K562 (cell line): ENCODE results near the gene TMEM252. TPM values are rescaled to one million over a fixed set of nuclear protein-coding genes. Genes with fewer than 3 reads are reported as not detected.

ENCODE experiments used
- ATAC-seq: fragments of 200-7000 bp; cut with Tn5 transposase; 3 replicates; pipeline ENCODE4 v1.9.1; 2020; ENCODE audit warnings: moderate library complexity
- BruUV-seq: library from RNA; stranded (reverse); fragments of 400-500 nt; replicated peaks from 2 replicates; lab custom pipeline; 2021; lab: Mats Ljungman, UMichigan
- CTCF ChIA-PET: fragments of 300-600 bp; formaldehyde crosslinking; extraction: SDS; loops from one replicate; lab custom pipeline; 2021; ENCODE audit warnings: low intra/inter-chr PET ratio; lab: Yijun Ruan, JAX
- POLR2A ChIA-PET: fragments of 300-600, 350-650 bp; sonication (Branson Sonifier 250); formaldehyde crosslinking; extraction: SDS; loops from one replicate; lab custom pipeline; 2021; ENCODE audit warnings: antibody characterized with exemption, inconsistent platforms; lab: Yijun Ruan, JAX
- DNase-seq, 4 experiments: peaks; one replicate each; pipeline versions ENCODE4 v3.0.0 to v3.0.0-alpha.2; 2011 to 2018; ENCODE audit warnings: low spot score in 3 of 4, mixed read lengths in 3 of 4; ENCODE audit errors: extremely low read depth in 1 of 4
- FAIRE-seq: peaks from 2 replicates; lab custom pipeline; 2011; peaks lifted over from hg19 to GRCh38; lab: Jason Lieb, UNC
- H2AFZ ChIP-seq: 2 replicates; pipeline ENCODE4 v1.6.0; 2011; ENCODE audit warnings: low read depth, low read length, control low read depth, inconsistent platforms
- H3K27ac ChIP-seq: fragments of 200-600 bp; 3 replicates; pipeline ENCODE4 v1.8.0; 2011; ENCODE audit warnings: low read depth, mild to moderate bottlenecking, control low read depth, inconsistent platforms, low read length, moderate library complexity, mixed read lengths; ENCODE audit errors: extremely low read depth
- H3K27me3 ChIP-seq, 2 experiments: fragments of 300-600 bp in 1 of 2; 2 replicates in 1 of 2; 3 replicates in 1 of 2; pipeline versions ENCODE4 v1.6.0 to v1.8.0; 2011; ENCODE audit warnings: inconsistent platforms in 2 of 2, low read length in 2 of 2, mild to moderate bottlenecking in 1 of 2, mixed read lengths in 1 of 2, moderate library complexity in 1 of 2; ENCODE audit not compliant: control insufficient read depth in 2 of 2, insufficient read depth in 2 of 2
- H3K36me3 ChIP-seq: fragments of 300-600 bp; 3 replicates; pipeline ENCODE4 v1.8.0; 2011; ENCODE audit warnings: mild to moderate bottlenecking, low read length, inconsistent platforms; ENCODE audit not compliant: control insufficient read depth, insufficient read depth
- H3K4me1 ChIP-seq, 2 experiments: fragments of 200-600 bp in 1 of 2; replicated peaks in 1 of 2; 2 replicates in 1 of 2; 3 replicates in 1 of 2; pipeline versions ENCODE4 v1.5.1 to v1.8.0; 2011; ENCODE audit warnings: inconsistent platforms in 2 of 2, low read length in 2 of 2, mild to moderate bottlenecking in 1 of 2, mixed read lengths in 1 of 2, moderate library complexity in 1 of 2; ENCODE audit not compliant: control insufficient read depth in 2 of 2, insufficient read depth in 2 of 2
- H3K4me2 ChIP-seq: 2 replicates; pipeline ENCODE4 v1.6.1; 2011; ENCODE audit warnings: low read length, control low read depth, inconsistent platforms, mixed read lengths; ENCODE audit not compliant: insufficient read depth
- H3K4me3 ChIP-seq: fragments of 200-600 bp; sonication (generic), shearing (Covaris generic); 2 replicates; pipeline ENCODE4 v1.5.1; 2016; ENCODE audit warnings: control low read depth, inconsistent platforms
- H3K79me2 ChIP-seq: fragments of 200-600 bp; 3 replicates; pipeline ENCODE4 v1.8.0; 2011; ENCODE audit warnings: low read length, inconsistent platforms; ENCODE audit not compliant: control insufficient read depth, insufficient read depth
- H3K9ac ChIP-seq, 2 experiments: 2 replicates each; pipeline versions ENCODE4 v1.6.0 to v1.6.1; 2011; ENCODE audit warnings: low read depth in 2 of 2, low read length in 2 of 2, control low read depth in 1 of 2, inconsistent platforms in 1 of 2, mild to moderate bottlenecking in 1 of 2, mixed read lengths in 1 of 2; ENCODE audit not compliant: insufficient read depth in 1 of 2
- H3K9me1 ChIP-seq: one replicate; pipeline ENCODE4 v1.6.0; 2011; ENCODE audit warnings: inconsistent platforms, mild to moderate bottlenecking, low read length, moderate library complexity; ENCODE audit not compliant: control insufficient read depth, insufficient read depth
- H3K9me3 ChIP-seq: replicated peaks from 2 replicates; pipeline ENCODE4 v1.5.1; 2011; ENCODE audit warnings: low read depth, low read length, inconsistent platforms; ENCODE audit not compliant: control insufficient read depth, insufficient read depth
- H4K20me1 ChIP-seq: replicated peaks from 2 replicates; pipeline ENCODE4 v1.6.1; 2011; ENCODE audit warnings: low read length, inconsistent platforms, mixed read lengths; ENCODE audit not compliant: control insufficient read depth, insufficient read depth
- AFF4 ChIP-seq: sonication (generic); formaldehyde crosslinking; IDR thresholded peaks from 2 replicates; pipeline ENCODE4 v1.8.0; 2023; ENCODE audit warnings: mild to moderate bottlenecking, missing genetic modification reagents
- CEBPB ChIP-seq: fragments of 450-650 bp; IDR thresholded peaks from 2 replicates; pipeline ENCODE4 v1.6.1; 2016; ENCODE audit warnings: missing genetic modification characterization, missing compliant biosample characterization
- PBX2 ChIP-seq, 2 experiments: IDR thresholded peaks in 1 of 2; conservative IDR thresholded peaks in 1 of 2; 2 replicates each; pipeline ENCODE4 v1.6.1; 2016; ENCODE audit warnings: low read depth in 2 of 2, mild to moderate bottlenecking in 1 of 2, missing compliant biosample characterization in 1 of 2, missing genetic modification characterization in 1 of 2, moderate library complexity in 1 of 2
- TFAM ChIP-seq: fragments of 250-450 bp; sonication (Bioruptor Pico); conservative IDR thresholded peaks from 2 replicates; pipeline ENCODE4 v1.5.0; 2021; ENCODE audit warnings: mild to moderate bottlenecking, moderate library complexity
- ZNF134 ChIP-seq: fragments of 250-450 bp; sonication (Bioruptor Pico); conservative IDR thresholded peaks from 2 replicates; pipeline ENCODE4 v1.4.0; 2020
- ZNF592 ChIP-seq: fragments of 450-650 bp; IDR thresholded peaks from 2 replicates; pipeline ENCODE4 v1.6.1; 2017; ENCODE audit warnings: antibody characterized with exemption, mild to moderate bottlenecking
- WGBS: fragments of 100-300 bp; shearing (Covaris generic); methylation state at CpG from one replicate; pipeline ENCODE4 v1.1.6; 2016; ENCODE audit warnings: low coverage, mixed read lengths; ENCODE audit not compliant: insufficient coverage; ENCODE audit errors: missing lambda C conversion rate; 5-methylcytosine and 5-hydroxymethylcytosine counted together
- in situ Hi-C: fragments of 300-500 bp; cut with MboI; formaldehyde crosslinking; loops from 4 replicates; pipeline ENCODE4 v1.15.0; 2018; ENCODE audit warnings: inconsistent platforms, mixed read lengths
- intact Hi-C: fragments of 100-400 bp; cut with micrococcal nuclease; formaldehyde crosslinking; loops from 2 replicates; pipeline ENCODE4 v1.14.2; 2022
- polyA plus RNA-seq, 8 experiments: library from polyadenylated mRNA; depleted of rRNA in 4 of 8; stranded (reverse) in 5 of 8; unstranded in 3 of 8; fragments of >200 nt; fragmentation: Nextera tagmentation in 2 of 8; fragmentation: Illumina TruSeq in 1 of 8; extraction: Ambion mirVana in 2 of 8; extraction: Trizol in 1 of 8; gene quantifications; 2 replicates each; pipeline versions ENCODE4 v1.2.1 to v1.2.3, GENCODE V29; 2011 to 2014; ENCODE audit warnings: inconsistent platforms in 1 of 8, missing spikeins in 1 of 8
- total RNA-seq, 7 experiments: library from RNA; depleted of rRNA in 6 of 7; stranded (reverse); fragments of >200 nt in 6 of 7; fragmentation: Illumina TruSeq in 2 of 7; extraction: Trizol in 2 of 7; gene quantifications; 2 replicates each; pipeline versions ENCODE4 v1.2.1 to v1.2.3, GENCODE V29; 2011 to 2021; ENCODE audit warnings: low replicate concordance in 1 of 7

Gene TMEM252
- total and polyA plus RNA-seq, 9 of the 15 experiments (the other 6 are each of a cell fraction or from before 2014, with no cell fraction given) = not detected

GRCh38 chr9:68581696-68582095, 41.0 kb upstream of the TMEM252 start:
- Histone ChIP-seq H3K36me3 (no peaks in the 10 kb centered on the region), H3K4me1 (no peaks in the 10 kb centered on the region; a peak in 1 of 5 replicates), H3K79me2 (no peaks in the 10 kb centered on the region), H4K20me1 (no peaks in the 10 kb centered on the region), H3K27ac (no peak overlapping the region), H3K27me3 (no peaks in the 10 kb centered on the region; a peak in 2 of 5 replicates), H2AFZ (no peak overlapping the region), H3K9ac (no peak overlapping the region), H3K9me3 (no peaks in the 10 kb centered on the region), H3K4me2 (no peak overlapping the region), H3K4me3 (no peak overlapping the region), H3K9me1 (no peaks in the 10 kb centered on the region)
- DNase-seq = no peak
- no peak for FAIRE-seq
- WGBS = 0% methylated on average over 2 of the region's 3 CpGs
- BruUV-seq = no TSS peak
- intact Hi-C loops (loop anchor here (5.0 kb wide), 3 partner anchors 261 to 611 kb away; no protein-coding TSS in a partner anchor), in situ Hi-C loops (loop anchor here (5.0 kb wide), 4 partner anchors 106 to 446 kb away; no protein-coding TSS in a partner anchor)
- ATAC-seq = no peak
- POLR2A ChIA-PET = no interaction called here
- CTCF ChIA-PET = interaction anchor here (0.6 kb wide), 1 partner anchor 418 kb away, joined by 3 read pairs; no protein-coding TSS in a partner anchor
- TF ChIP-seq ZNF134 = no peak
- no peak for TF ChIP-seq CEBPB (tag)
- no peak for TF ChIP-seq ZNF592
- no peak for TF ChIP-seq PBX2 (CRISPR knock-in tag; IDR thresholded peaks at IDR 0.05; ENCODE audit: low read depth)
- no peak for TF ChIP-seq PBX2 (tag; conservative IDR thresholded peaks at IDR 0.05; ENCODE audit: low read depth)
- no peak for TF ChIP-seq AFF4
- TF ChIP-seq TFAM = no peak
